Epithelial cell of esophagus (primary cell): ENCODE results near the gene INTS7.
"Not testable (repeated sequence)": the region's sequence is repeated elsewhere in the genome, so short reads cannot be mapped to it uniquely, and the experiment has no call there.

Source experiments
- DNase-seq: peaks from one replicate; pipeline ENCODE4 v3.0.0; 2010; ENCODE audit warnings: low read depth
- H3K4me3 ChIP-seq: 2 replicates; pipeline ENCODE4 v1.5.1; 2011; ENCODE audit warnings: mild to moderate bottlenecking, low read length, control low read depth
- CTCF ChIP-seq: IDR thresholded peaks from 2 replicates; pipeline ENCODE4 v1.5.1; 2011; ENCODE audit warnings: low read depth, mild to moderate bottlenecking, low read length, control low read depth, inconsistent platforms; ENCODE audit not compliant: insufficient read depth; ENCODE audit errors: missing control alignments

Gene INTS7

GRCh38 chr1:212037900-212038299 is 2.5 kb upstream of the INTS7 start:
- no peak for TF ChIP-seq CTCF
- no peak overlapping the region for H3K4me3 ChIP-seq
- DNase-seq: peak; percentile 62

- no peak for TF ChIP-seq CTCF
Measured at GRCh38 chr1:212035835-212036605, 663 bp upstream of the INTS7 start.

GRCh38 chr1:212034516-212035122 is 738 bp downstream of the INTS7 start:
- DNase-seq: no peak
- TF ChIP-seq CTCF: no peak
- peak overlapping the region; percentile 95 for H3K4me3 ChIP-seq

More at GRCh38 chr1:212035835-212036605, 663 bp upstream of the INTS7 start:
- peak overlapping the region; percentile 95 for H3K4me3 ChIP-seq
- DNase-seq: peak; percentile 18

GRCh38 chr1:212030936-212031528 is 4.3 kb downstream of the INTS7 start:
- DNase-seq: peak; percentile 87
- H3K4me3 ChIP-seq: no peak overlapping the region
- no peak for TF ChIP-seq CTCF

GRCh38 chr1:212027727-212028126 is 7.6 kb downstream of the INTS7 start:
- H3K4me3 ChIP-seq: not testable (repeated sequence)
- DNase-seq: peak; percentile 76

- H3K4me3 ChIP-seq: no peak overlapping the region
- TF ChIP-seq CTCF: no peak
- DNase-seq: no peak
Measured at GRCh38 chr1:212024469-212025149, 10.7 kb downstream of the INTS7 start.

- H3K4me3 ChIP-seq, DNase-seq: not testable (repeated sequence)
Measured at GRCh38 chr1:212022908-212023307, 12.4 kb downstream of the INTS7 start.
